ENCODE results near the gene ASNSD1. TPM values are rescaled to one million over a fixed set of nuclear protein-coding genes. Genes with fewer than 3 reads are reported as not detected.

Gene ASNSD1
- total and polyA plus RNA-seq, 12 donors: 25.9 to 46.7 (median 30.8) TPM

DNA sequence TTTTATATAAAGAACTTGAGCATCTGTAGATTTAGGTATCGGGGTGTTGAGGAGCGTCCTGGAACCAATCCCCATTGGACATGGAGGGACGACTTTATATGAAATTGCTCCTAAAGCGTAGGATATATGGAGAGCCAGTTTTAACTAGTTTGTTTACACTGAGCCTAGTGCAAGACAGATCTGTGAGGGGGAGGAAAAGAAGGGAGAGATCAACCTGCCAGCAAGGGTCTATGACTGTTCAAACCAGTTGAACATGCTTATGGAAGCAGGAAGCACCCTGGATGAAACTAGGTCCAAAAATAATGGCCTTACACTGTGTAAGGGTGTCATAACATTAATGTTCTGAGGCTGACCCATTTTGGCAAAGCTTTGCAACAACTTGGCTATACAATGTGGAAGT is 46.7 kb upstream of the ASNSD1 start:
- Histone ChIP-seq H3K4me1 (peaks cover 0 to 33% (median 23%) of the 10 kb centered on the region in 9 donors), H3K4me3 (no peak overlapping the region), H3K27me3 (no peaks in the 10 kb centered on the region), H3K27ac (peak overlapping the region in 5 of 10 donors; percentile 77 to 84 (median 80)), H3K36me3 (no peaks in the 10 kb centered on the region), H3K9me3 (no peaks in the 10 kb centered on the region)
- intact Hi-C loops (cut with DNase I): no loop called here
- no peak for TF ChIP-seq CTCF (IDR thresholded peaks at IDR 0.05)
- ATAC-seq: no peak
- 92 to 95% methylated on average over 4 of the region's 4 CpGs for WGBS, 2 donors
- DNase-seq: no peak

GRCh38 chr2:189618197-189618596 is 43.1 kb upstream of the ASNSD1 start:
- no peak for ATAC-seq
- Histone ChIP-seq H3K4me1 (peaks cover 0 to 13% (median 9%) of the 10 kb centered on the region in 9 donors), H3K27ac (no peak overlapping the region), H3K4me3 (no peak overlapping the region), H3K36me3 (no peaks in the 10 kb centered on the region), H3K27me3 (no peaks in the 10 kb centered on the region), H3K9me3 (no peaks in the 10 kb centered on the region)
- DNase-seq: no peak
- no peak for TF ChIP-seq CTCF (IDR thresholded peaks at IDR 0.05)
- WGBS, 2 donors: 0% methylated on average over 1 of the region's 1 CpG
- intact Hi-C loops (cut with DNase I): loop anchor here in 1 of 10 donors (5.0 kb wide), 1 partner anchor 36 kb away; the partner anchor contains the start of gene SLC40A1

GRCh38 chr2:189621781-189622180 is 39.5 kb upstream of the ASNSD1 start:
- Histone ChIP-seq H3K9me3 (no peaks in the 10 kb centered on the region), H3K27me3 (no peaks in the 10 kb centered on the region), H3K4me1 (no peaks in the 10 kb centered on the region), H3K36me3 (no peaks in the 10 kb centered on the region), H3K27ac (no peak overlapping the region), H3K4me3 (no peak overlapping the region)
- intact Hi-C loops (cut with DNase I): no loop called here
- DNase-seq (no peak), ATAC-seq (no peak)
- no peak for TF ChIP-seq CTCF (IDR thresholded peaks at IDR 0.05)

GRCh38 chr2:189623049-189623448 is 38.2 kb upstream of the ASNSD1 start:
- intact Hi-C loops (cut with DNase I): no loop called here
- WGBS, 2 donors: 91 to 92% methylated on average over 1 of the region's 1 CpG
- H3K9me3 ChIP-seq: no peaks in the 10 kb centered on the region
- DNase-seq (no peak), ATAC-seq (no peak)
- H3K4me1 ChIP-seq: no peaks in the 10 kb centered on the region
- no peak overlapping the region for H3K27ac ChIP-seq
- no peak overlapping the region for H3K4me3 ChIP-seq
- no peak for TF ChIP-seq CTCF (IDR thresholded peaks at IDR 0.05)
- no peaks in the 10 kb centered on the region for H3K27me3 ChIP-seq
- no peaks in the 10 kb centered on the region for H3K36me3 ChIP-seq
